GM21515 (cell line): Measurements from ENCODE around the gene GNG12.

Experiments used
- ATAC-seq: cut with Tn5 transposase; IDR thresholded peaks from one replicate; pipeline ENCODE4 v1.9.1; 2021; ENCODE audit not compliant: unreplicated experiment

Gene GNG12

GRCh38 chr1:67787746-67788145 is 45.5 kb downstream of the GNG12 start:
- no peak for ATAC-seq

GRCh38 chr1:67785847-67786753 is 47.2 kb downstream of the GNG12 start:
- ATAC-seq = no peak

GRCh38 chr1:67784545-67785186 is 48.6 kb downstream of the GNG12 start:
- no peak for ATAC-seq

DNA sequence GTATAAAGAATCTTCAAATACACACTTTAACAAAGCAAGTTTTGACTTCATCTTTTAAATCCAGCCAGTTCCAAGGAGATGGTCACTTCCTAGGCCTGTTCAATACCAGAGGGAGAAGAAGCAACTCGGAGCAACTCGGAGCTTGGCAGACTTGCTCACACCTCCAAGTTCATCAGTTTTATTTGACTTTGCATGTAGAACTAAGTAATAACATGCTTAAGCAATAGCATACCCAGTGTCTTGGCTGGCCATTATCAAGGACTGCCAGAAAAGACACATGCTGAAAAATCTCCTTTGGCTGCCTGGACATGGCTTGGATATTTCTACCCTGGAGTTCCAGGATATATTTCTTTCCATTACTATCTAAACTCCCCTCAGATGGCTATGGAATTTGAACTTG is 52.6 kb downstream of the GNG12 start:
- no peak for ATAC-seq

- ATAC-seq = no peak
These were observed 55.8 kb downstream of the GNG12 start for GRCh38 chr1:67777440-67777839.

- ATAC-seq = no peak
These were observed 56.3 kb downstream of the GNG12 start for GRCh38 chr1:67777016-67777415.

DNA sequence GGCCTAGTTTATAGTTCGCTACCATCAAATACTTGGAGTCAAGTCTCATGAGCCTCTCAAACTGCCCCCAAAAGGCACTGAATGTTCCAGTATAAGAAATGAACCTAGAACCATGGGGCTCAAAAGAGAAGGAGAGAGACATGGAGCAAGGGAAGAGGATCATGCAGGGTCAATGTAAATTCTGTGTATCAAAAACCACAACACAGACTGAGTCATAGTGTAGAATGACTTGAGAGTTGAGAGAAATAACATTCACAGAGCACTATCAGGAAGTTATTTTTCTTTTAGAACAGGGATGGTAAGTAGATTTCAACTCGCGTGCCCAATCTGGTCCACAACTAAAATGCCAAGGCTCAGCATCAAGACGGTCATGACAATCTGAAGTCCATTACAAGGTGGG is 59.8 kb downstream of the GNG12 start:
- ATAC-seq = no peak

DNA sequence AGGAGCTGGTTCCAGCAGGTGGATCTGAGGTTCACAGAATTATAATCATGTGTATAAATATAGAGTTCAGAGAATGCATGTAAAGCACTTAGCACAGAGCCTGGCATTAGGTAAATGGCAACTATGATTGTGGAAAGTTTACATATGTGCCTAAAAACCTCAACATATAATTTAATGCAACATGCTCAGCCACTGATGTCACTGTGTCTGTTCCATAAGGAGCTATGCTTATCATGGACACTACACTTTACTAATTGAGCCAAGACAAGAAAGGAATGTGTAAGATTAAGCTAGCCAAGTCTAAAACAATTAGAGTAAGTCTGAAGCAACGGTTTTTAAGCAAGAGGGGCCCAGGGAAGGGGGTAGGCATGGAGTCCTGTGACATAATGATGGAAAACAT is 61.5 kb downstream of the GNG12 start:
- no peak for ATAC-seq

DNA sequence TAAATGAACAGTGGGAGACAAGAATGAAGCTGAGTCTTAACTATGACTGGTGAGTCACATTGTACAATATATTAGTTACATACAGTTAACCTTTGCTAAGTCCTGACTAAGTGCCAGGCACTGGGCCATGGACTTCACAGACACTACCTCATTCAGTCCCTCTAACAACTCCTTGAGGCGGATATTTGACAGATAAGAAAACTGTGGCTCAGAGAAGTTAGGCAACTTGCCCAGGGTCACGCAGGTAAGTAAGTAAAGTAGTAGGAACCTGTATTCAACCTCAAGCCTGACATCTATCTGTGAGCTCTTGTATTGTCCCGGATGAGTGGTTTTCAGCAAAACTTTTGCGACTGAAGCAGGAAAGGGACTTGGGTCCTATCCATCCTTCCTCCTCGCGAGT is 62.1 kb downstream of the GNG12 start:
- ATAC-seq = no peak

GRCh38 chr1:67769633-67770256 is 63.5 kb downstream of the GNG12 start:
- no peak for ATAC-seq

DNA sequence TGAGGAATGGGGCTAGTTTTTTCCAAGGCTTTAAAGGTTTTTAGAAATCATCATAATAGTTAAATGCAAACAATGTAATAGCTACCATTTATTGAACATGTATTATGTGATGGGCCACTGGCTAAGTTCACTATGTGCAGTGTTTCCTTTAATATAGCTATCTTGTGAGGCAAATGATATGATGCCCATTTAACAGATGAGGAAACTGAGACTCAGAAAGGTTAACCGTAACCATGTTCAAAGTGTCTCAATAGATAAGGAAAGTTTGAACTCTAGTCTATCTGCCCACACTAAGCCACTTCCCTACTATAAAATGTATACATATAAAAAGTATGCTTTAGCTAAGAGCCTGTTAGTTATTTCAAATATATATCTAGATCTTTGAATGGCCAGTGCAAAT is 64.8 kb downstream of the GNG12 start:
- no peak for ATAC-seq

GRCh38 chr1:67767103-67767782 is 66.0 kb downstream of the GNG12 start:
- ATAC-seq = no peak

GRCh38 chr1:67766141-67766978 is 66.9 kb downstream of the GNG12 start:
- ATAC-seq = no peak

DNA sequence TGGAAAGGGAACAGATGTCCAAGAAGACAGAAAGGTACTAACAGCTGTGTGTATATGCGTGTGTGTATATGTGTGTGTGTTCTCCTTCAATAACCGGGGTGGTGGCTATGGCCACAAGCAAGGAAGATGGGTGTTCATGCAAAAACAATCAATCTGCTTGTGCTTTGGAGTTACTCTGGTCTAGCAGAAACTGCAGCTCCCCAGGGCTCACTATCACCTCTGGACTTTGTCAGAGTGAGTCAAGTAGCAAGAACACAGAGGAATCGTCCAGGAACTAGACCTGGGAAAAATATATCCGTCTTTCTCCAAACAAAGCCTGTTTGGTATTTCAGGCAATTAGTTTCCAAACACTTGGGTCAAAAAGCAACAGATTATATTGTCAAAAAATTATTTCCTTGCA is 68.6 kb downstream of the GNG12 start:
- ATAC-seq = no peak

- no peak for ATAC-seq
These were observed 71.5 kb downstream of the GNG12 start for GRCh38 chr1:67761730-67762129.

DNA sequence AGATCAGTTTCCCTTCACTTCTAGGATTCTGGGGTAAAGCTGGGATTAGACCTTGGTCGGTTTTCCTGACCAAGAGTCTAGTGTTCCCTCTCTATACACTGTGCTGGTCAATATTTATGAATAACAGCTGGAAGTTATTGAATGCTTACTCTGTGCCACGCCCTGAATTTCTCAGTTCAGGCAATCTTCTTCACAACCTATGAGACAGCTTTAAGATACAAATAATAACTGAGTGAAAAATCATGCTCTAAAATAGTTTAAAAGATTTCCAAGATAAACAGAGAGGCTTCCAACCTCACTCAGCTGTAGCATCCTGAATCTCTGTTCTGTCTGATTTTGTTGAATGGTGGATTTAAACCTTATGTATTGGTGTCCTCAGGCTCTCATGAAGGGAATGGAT is 72.2 kb downstream of the GNG12 start:
- no peak for ATAC-seq

DNA sequence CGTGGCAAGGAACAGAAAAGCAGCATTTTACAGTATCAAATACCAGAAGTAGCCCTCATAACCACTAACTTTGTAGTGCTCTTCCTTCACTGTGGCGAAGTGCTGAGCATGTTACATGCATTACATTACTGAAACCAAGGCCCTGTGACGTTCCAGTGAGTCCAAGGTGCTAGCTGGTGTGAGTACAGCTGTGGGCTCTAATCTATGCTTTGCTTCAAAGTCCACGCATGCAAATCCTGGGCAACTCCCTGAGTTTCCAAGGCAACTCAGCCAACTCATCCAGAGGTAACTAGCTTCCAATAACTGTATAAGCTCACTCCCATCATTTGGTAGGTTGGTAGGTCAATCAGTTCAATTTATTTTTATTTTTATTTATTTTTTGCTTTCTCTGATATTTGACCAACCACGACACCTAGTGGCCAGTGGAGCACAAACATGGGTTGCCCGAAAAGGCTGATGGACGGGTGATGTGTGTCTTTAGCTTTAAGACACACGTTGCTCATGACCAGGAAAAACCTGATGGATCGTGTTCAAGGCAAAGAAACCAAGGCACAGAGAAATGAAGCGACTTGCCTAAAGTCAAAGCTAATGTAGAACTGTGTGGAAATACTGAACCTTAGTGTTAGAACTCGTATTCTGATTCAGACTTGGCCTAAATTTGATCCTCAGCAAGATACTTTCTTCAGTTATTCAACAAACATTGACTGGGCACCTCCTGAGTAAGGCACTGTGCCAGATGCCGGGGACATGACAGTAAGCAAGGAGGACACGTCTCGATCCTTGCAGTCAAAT is 73.0 kb downstream of the GNG12 start:
- peak; percentile 99 for ATAC-seq

DNA sequence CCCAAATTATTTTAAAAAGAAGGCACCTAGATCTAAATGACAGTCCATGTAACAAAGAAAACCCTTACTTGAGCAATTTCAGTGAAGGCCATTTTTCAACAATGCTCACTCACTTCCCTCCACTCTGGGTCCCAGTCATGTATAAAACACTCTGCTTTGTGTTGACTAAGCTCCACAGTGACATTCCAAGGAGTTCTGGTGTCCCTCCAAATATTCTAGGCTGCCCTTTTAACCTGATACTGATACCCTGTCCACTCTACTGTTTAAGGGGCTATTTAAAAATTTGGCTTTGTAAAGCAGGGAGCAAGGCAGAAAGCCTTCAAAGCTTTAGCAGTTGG is 73.6 kb downstream of the GNG12 start:
- peak; percentile 42 for ATAC-seq

- ATAC-seq = no peak
These were observed 74.2 kb downstream of the GNG12 start for GRCh38 chr1:67759066-67759465.

DNA sequence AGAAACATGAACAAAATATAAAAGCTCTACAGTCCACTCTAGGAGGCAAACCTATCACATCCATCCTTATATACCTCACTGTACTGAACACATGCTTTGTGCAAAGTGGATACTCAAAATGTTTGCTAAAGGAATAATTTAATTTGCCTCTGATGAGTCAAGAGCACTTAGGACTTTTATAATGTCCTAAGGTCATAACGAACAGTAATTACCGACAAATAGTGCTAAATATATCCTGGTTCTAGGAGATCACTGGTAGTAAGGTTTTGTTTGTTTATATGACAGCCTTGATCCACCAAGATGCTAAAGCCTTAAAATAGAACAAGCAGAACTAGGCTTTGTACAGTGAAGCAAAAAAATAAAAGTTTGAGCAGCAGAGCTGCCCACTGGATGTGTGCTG is 77.6 kb downstream of the GNG12 start:
- ATAC-seq = no peak
